T-helper 2 cell treated with Interferon-gamma antibody and Interleukin-4, amounts not matched to agents 5 μg/mL and 100 μg/mL, for 36 hours (primary cell): Measurements from ENCODE around the gene WWC2.

ENCODE experiments used
- DNase-seq: peaks from one replicate; pipeline ENCODE4 v3.0.0; 2021; ENCODE audit warnings: low spot score
- H3K27ac Mint-ChIP-seq: one replicate; pipeline ENCODE4 v1.8.0; 2021; ENCODE audit warnings: mild to moderate bottlenecking, mixed read lengths
- H3K27me3 Mint-ChIP-seq: one replicate; pipeline ENCODE4 v1.8.0; 2021; ENCODE audit warnings: low read depth, mixed read lengths
- H3K36me3 Mint-ChIP-seq: one replicate; pipeline ENCODE4 v1.8.0; 2021; ENCODE audit warnings: low read depth, mixed read lengths
- H3K4me1 Mint-ChIP-seq: one replicate; pipeline ENCODE4 v1.8.0; 2021; ENCODE audit warnings: low read depth, mixed read lengths
- H3K4me3 Mint-ChIP-seq: one replicate; pipeline ENCODE4 v1.8.0; 2022; ENCODE audit warnings: mild to moderate bottlenecking, moderate library complexity, mixed read lengths
- H3K9me3 Mint-ChIP-seq: one replicate; pipeline ENCODE4 v1.8.0; 2021; ENCODE audit warnings: mixed read lengths

WWC2 gene

DNA sequence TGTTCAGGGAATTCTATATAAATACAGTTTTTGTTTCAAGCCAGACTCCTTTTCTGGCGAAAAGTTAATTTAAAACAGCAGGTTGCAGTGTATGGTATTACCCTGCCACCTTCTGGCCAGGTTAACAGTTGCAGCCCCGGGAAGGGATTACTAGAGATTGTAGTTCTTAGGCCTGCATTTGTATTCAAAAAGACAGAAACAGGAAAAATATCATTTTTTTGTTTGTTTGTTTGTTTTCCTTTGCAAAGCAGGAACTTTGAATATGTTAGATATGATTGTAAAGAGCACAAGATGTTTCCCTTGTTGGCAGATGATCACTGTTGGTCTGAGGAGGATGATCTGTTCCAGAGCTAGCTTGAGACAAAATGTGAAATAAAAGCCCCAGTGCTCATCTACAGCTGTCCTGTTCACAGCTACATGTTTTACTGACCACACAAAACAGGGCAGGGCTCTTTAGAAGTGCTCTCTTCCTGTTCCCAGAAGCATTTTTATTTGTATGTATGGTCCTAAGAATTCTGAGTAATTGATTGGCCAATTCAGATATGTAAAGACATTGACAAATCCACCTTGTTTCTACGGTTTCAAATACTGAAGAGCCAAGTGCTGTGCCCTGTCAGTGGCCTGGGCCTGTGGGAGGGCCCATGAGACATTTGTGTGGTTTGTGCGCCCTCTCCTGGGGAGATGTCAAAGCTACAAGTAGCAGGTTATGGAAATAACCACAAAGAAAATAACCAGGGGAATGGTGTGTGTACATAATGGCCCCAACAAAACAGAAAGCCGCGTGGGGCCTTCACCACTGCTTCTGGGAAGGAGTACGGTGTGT, 163.1 kb downstream of the WWC2 start:
- H3K27ac Mint-ChIP-seq = no peak overlapping the region

GRCh38 chr4:183262776-183263100, 163.7 kb downstream of the WWC2 start:
- Mint-ChIP-seq H3K27ac (no peak overlapping the region), H3K27me3 (peaks cover 11% of the 10 kb centered on the region), H3K9me3 (no peaks in the 10 kb centered on the region), H3K4me1 (peaks cover 6% of the 10 kb centered on the region), H3K4me3 (no peak overlapping the region), H3K36me3 (no peaks in the 10 kb centered on the region)
- DNase-seq = no peak

More for the DNA sequence above, 163.1 kb downstream of the WWC2 start:
- DNase-seq = peak; percentile 64
- Mint-ChIP-seq H3K4me3 (no peak overlapping the region), H3K27me3 (peaks cover 12% of the 10 kb centered on the region), H3K4me1 (peaks cover 6% of the 10 kb centered on the region), H3K9me3 (no peaks in the 10 kb centered on the region), H3K36me3 (no peaks in the 10 kb centered on the region)

DNA sequence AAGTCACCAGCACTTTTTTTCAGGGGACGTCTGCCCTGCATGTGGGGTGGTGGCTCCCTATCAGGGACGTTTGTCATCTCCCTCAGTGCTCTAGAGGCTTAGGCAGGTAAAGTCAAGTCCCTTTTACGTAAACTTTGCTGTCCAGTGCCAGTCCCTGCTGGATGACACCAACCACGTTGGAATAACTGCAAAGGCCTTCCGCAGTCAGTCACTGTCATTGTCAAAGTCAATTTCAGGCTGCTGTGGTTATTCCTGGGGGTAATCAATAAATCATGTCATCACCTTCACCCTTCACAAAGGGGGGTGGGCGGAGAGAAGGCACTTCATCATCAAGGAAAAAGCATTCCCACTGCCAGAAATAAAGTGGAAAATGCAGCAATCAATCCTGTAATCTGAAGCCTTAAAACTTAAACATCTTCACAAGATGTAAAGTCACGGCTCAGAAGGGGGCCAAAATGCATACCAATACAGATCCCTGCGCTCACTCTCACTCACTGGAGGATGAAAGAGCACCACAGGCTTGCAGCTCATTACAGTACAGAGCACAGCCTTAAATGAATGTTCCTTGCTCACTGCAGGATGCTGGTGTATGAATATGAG, 164.8 kb downstream of the WWC2 start:
- no peak overlapping the region for H3K4me3 Mint-ChIP-seq
- H3K9me3 Mint-ChIP-seq = no peaks in the 10 kb centered on the region
- DNase-seq = no peak
- peaks cover 10% of the 10 kb centered on the region for H3K27me3 Mint-ChIP-seq
- no peaks in the 10 kb centered on the region for H3K36me3 Mint-ChIP-seq
- H3K4me1 Mint-ChIP-seq = peaks cover 6% of the 10 kb centered on the region
- H3K27ac Mint-ChIP-seq = no peak overlapping the region

DNA sequence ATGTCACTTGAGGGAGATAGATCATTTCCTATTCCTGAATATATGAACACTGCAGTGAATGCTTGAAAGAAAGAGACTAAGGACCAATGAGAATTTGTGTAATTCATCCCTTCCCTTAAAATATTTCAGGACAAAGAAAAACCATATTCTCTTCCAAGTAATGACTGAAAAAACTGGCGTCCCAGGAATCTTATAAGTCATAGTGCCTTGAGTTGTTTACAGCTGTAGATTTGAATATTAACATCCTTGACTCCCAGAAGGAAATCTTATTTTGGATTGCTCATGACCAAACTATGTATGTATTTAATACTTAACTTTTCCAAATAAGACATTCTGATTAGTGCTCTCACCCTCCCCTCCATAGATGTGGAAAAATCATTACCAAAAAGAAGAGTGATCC, 165.6 kb downstream of the WWC2 start:
- no peaks in the 10 kb centered on the region for H3K36me3 Mint-ChIP-seq
- H3K4me1 Mint-ChIP-seq = peaks cover 6% of the 10 kb centered on the region

DNA sequence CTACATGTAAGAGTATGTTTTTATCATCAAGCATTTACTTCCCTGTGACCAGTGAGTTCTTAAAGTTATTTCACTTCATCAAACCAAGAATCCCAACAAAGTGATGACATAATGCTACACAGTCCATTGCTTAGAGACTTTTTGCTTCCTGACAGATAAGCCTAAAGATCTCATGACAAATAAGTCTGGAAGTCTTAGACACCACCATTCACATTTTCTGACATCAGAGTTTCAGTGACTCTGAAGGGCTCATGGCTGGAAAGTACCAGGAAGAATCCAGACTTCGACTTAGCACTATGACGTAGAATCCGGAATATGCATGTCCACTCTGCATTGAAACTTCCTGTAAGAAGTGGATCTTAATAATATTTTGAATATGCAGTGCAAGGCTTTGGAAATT, 167.3 kb downstream of the WWC2 start:
- H3K4me1 Mint-ChIP-seq = peaks cover 6% of the 10 kb centered on the region
- peaks cover 5% of the 10 kb centered on the region for H3K27me3 Mint-ChIP-seq
- no peak overlapping the region for H3K27ac Mint-ChIP-seq
- no peak for DNase-seq
- no peaks in the 10 kb centered on the region for H3K9me3 Mint-ChIP-seq
- H3K4me3 Mint-ChIP-seq = no peak overlapping the region
- no peaks in the 10 kb centered on the region for H3K36me3 Mint-ChIP-seq

More for the DNA sequence above, 165.6 kb downstream of the WWC2 start:
- Mint-ChIP-seq H3K27me3 (peaks cover 6% of the 10 kb centered on the region), H3K4me3 (no peak overlapping the region), H3K27ac (no peak overlapping the region), H3K9me3 (no peaks in the 10 kb centered on the region)
- DNase-seq = no peak

DNA sequence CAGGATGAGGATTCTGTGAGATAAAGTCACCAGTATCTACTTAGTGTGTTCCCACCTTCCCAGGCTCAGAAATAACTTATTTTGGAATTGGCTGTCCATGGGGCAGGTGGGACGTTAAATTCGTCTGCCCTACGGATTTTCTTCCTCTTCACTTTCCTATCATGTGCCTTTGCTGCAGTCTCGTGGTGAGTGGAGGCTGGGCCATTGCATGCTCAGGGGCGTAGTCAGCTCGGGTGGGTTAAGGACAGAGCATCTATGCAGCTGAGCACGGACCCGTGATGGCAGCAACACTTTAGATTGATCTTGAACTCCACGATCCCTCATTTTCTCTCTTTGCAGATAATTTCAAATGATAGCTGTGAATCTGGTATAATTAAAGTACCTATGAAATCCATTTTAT, 169.5 kb downstream of the WWC2 start:
- peaks cover 5% of the 10 kb centered on the region for H3K27me3 Mint-ChIP-seq
- H3K36me3 Mint-ChIP-seq = no peaks in the 10 kb centered on the region
- no peak overlapping the region for H3K4me3 Mint-ChIP-seq
- no peaks in the 10 kb centered on the region for H3K4me1 Mint-ChIP-seq
- no peaks in the 10 kb centered on the region for H3K9me3 Mint-ChIP-seq
- H3K27ac Mint-ChIP-seq = no peak overlapping the region
- no peak for DNase-seq

DNA sequence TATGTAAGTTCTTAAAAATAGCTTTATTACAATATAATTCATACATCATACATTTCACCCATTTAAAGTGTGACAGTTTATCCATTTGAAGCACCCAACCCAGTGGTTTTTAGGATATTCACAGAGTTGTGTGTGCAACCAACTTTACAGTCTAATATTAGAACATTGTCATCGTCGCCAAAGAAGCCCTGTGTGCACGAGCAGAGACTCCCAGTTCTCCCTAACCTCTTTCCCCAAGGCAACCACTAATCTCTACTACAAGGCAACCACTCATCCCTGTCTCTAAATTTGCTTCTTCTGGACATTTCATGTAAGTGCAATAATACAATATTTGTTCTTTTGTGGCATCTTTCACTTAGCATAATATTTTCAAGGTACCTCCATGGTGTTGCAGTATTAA, 173.3 kb downstream of the WWC2 start:
- Mint-ChIP-seq H3K27me3 (no peaks in the 10 kb centered on the region), H3K36me3 (no peaks in the 10 kb centered on the region), H3K4me3 (no peak overlapping the region), H3K9me3 (peaks cover 7% of the 10 kb centered on the region), H3K27ac (no peak overlapping the region), H3K4me1 (no peaks in the 10 kb centered on the region)
- no peak for DNase-seq

- no peak overlapping the region for H3K27ac Mint-ChIP-seq
- no peaks in the 10 kb centered on the region for H3K36me3 Mint-ChIP-seq
- no peak for DNase-seq
- H3K27me3 Mint-ChIP-seq = no peaks in the 10 kb centered on the region
- no peak overlapping the region for H3K4me3 Mint-ChIP-seq
- H3K4me1 Mint-ChIP-seq = no peaks in the 10 kb centered on the region
- peaks cover 7% of the 10 kb centered on the region for H3K9me3 Mint-ChIP-seq
Observed at GRCh38 chr4:183276106-183276505, 177.0 kb downstream of the WWC2 start.

GRCh38 chr4:183284258-183284785, 185.3 kb downstream of the WWC2 start:
- Mint-ChIP-seq H3K27me3 (no peaks in the 10 kb centered on the region), H3K27ac (no peak overlapping the region), H3K4me1 (no peaks in the 10 kb centered on the region), H3K36me3 (no peaks in the 10 kb centered on the region), H3K4me3 (no peak overlapping the region), H3K9me3 (no peaks in the 10 kb centered on the region)
- DNase-seq = no peak

- H3K36me3 Mint-ChIP-seq = no peaks in the 10 kb centered on the region
- H3K4me3 Mint-ChIP-seq = no peak overlapping the region
- H3K27ac Mint-ChIP-seq = no peak overlapping the region
- H3K27me3 Mint-ChIP-seq = no peaks in the 10 kb centered on the region
- H3K4me1 Mint-ChIP-seq = no peaks in the 10 kb centered on the region
- DNase-seq = no peak
- no peaks in the 10 kb centered on the region for H3K9me3 Mint-ChIP-seq
Observed at GRCh38 chr4:183284965-183285364, 185.9 kb downstream of the WWC2 start.

DNA sequence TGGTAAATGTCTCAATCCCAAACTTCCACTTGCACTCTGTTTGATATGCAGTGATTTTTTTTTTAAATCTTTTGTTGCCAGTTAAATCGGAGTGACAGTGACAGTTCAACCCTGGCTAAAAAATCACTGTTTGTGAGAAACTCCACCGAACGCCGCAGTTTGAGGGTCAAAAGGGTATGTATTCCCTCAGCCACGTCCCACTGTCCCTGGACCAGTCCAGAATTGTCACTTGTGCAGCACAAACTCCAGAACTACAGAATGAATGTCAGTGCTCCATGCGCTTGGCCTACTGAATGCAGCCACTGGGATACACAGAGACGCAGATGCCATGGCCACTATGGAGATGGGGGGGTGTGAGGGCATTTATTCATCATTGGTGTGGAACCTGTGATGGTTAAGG, 186.8 kb downstream of the WWC2 start:
- Mint-ChIP-seq H3K36me3 (no peaks in the 10 kb centered on the region), H3K4me3 (no peak overlapping the region), H3K9me3 (no peaks in the 10 kb centered on the region), H3K4me1 (no peaks in the 10 kb centered on the region), H3K27ac (no peak overlapping the region), H3K27me3 (no peaks in the 10 kb centered on the region)
- DNase-seq = no peak

DNA sequence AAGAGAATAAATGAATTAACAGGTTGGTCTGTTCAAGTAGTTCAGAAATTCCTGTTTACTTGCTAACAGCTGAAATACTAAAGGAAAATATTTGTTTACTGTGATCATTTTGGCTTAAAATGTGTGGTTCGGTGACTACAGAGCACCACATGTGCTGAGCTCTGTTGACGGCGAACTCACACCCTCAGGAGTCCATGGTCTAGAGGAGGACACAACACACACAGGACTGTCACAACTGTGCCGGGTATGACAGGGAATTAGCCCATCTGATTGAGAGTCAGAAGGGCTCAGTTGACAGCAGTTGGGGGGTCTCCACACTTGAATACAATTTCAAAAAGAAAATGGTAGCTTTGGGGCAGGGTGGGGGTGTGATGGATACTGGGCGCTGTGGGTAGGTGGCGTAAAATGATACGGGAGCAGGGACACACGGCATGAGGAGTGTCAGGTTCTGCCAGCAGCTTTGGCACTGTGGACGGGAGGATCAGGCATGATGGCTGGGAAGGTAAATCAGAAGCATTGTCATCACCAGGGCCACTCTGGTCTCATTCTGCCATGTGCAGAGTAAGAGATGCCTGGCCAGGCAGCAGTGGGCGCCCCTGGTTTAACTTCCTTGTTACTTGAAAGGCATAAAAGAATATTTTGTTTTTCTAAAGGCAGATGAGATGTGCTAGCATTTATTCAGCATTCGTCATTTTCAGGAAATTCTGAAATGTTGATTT, 187.7 kb downstream of the WWC2 start:
- no peak overlapping the region for H3K27ac Mint-ChIP-seq
- no peaks in the 10 kb centered on the region for H3K4me1 Mint-ChIP-seq
- H3K27me3 Mint-ChIP-seq = no peaks in the 10 kb centered on the region
- H3K36me3 Mint-ChIP-seq = no peaks in the 10 kb centered on the region
- no peak for DNase-seq
- no peak overlapping the region for H3K4me3 Mint-ChIP-seq
- no peaks in the 10 kb centered on the region for H3K9me3 Mint-ChIP-seq

DNA sequence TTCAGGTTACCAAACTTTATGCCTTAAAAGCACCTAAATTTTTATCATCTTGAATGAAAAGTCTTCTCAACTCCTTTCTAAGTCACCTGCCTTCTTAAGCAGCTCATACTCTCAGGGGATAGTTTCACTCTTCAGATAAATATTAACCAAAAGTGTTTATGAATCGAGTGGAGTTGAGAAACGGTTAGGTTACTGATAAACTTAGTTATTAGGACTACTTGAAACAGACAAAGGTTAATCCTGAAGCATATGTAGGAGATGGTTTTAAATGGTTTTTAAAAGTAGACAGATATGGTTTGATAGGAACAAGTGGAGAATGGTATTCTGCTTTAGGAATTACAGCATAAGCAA, 188.2 kb downstream of the WWC2 start:
- H3K27me3 Mint-ChIP-seq = no peaks in the 10 kb centered on the region
- no peak for DNase-seq
- no peak overlapping the region for H3K4me3 Mint-ChIP-seq
- H3K4me1 Mint-ChIP-seq = no peaks in the 10 kb centered on the region
- H3K27ac Mint-ChIP-seq = no peak overlapping the region
- H3K36me3 Mint-ChIP-seq = no peaks in the 10 kb centered on the region
- H3K9me3 Mint-ChIP-seq = no peaks in the 10 kb centered on the region

DNA sequence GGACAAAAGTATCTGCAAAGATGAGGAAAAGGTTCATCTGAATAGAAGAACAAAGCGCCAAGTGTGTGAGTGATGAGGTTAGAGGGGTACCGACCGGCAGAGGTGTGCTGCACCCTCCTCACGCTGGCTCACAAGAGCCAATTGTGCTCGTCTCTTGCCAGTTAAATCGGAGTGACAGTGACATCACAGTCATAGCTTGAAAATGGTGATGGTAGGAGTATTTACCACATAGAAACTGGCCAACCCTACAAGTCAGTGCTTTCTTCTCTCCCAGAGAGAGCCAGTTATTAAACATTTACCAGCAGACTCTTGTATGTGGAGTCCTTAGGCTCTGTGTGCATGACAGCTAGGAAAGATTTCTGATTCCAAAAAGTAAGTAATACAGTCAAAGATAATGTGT, 188.6 kb downstream of the WWC2 start:
- DNase-seq = no peak
- no peak overlapping the region for H3K27ac Mint-ChIP-seq
- H3K9me3 Mint-ChIP-seq = no peaks in the 10 kb centered on the region
- no peaks in the 10 kb centered on the region for H3K27me3 Mint-ChIP-seq
- H3K4me3 Mint-ChIP-seq = no peak overlapping the region
- no peaks in the 10 kb centered on the region for H3K4me1 Mint-ChIP-seq
- no peaks in the 10 kb centered on the region for H3K36me3 Mint-ChIP-seq
